MG63 (cell line): Measurements from ENCODE around the gene SHOC2. TPM values are rescaled to one million over a fixed set of nuclear protein-coding genes. Genes with fewer than 3 reads are reported as not detected.

ENCODE experiments used
- DNase-seq: peaks from one replicate; pipeline ENCODE4 v3.0.0-alpha.2; 2020
- H3K27me3 ChIP-seq: fragments of 250-450 bp; sonication (Bioruptor Pico); 2 replicates; pipeline ENCODE4 v1.5.1; 2020; ENCODE audit warnings: mild to moderate bottlenecking, moderate library complexity
- H3K36me3 ChIP-seq: fragments of 250-450 bp; sonication (Bioruptor Pico); 2 replicates; pipeline ENCODE4 v1.5.1; 2020; ENCODE audit warnings: mild to moderate bottlenecking, moderate library complexity
- H3K4me3 ChIP-seq: fragments of 250-450 bp; sonication (Bioruptor Pico); 2 replicates; pipeline ENCODE4 v1.5.1; 2020; ENCODE audit warnings: mild to moderate bottlenecking, moderate library complexity
- H3K9me3 ChIP-seq: fragments of 250-450 bp; sonication (Bioruptor Pico); 2 replicates; pipeline ENCODE4 v1.5.1; 2020; ENCODE audit warnings: mild to moderate bottlenecking, moderate library complexity
- total RNA-seq: library from RNA; depleted of rRNA; stranded (reverse); fragments of >200 nt; shearing (Covaris generic); gene quantifications from 2 replicates; pipeline ENCODE4 v1.2.3, GENCODE V29; 2014; ENCODE audit warnings: low replicate concordance

SHOC2 gene
- total RNA-seq, 1 experiment from 2014 or later = 11.1 TPM

DNA sequence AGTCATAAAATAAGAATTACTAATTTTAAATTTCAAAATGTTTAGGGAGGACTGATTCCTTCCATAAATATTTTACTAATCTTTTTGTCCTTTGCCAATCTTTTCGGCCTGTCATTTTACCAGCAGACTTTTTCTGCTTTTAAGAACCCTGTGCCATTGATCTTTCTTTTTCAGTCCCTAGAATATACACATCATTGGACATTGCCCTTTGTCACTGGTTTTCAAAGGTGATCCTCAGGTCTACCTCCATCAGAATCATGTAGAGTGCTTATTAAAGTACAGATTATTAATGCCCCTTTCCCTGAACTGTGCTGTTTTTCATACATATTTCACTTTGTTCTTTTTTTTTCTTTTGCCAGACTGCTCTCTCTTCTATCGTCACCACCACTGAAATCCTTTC, 43.8 kb downstream of the SHOC2 start:
- Histone ChIP-seq H3K9me3 (no peaks in the 10 kb centered on the region), H3K36me3 (peaks cover 2% of the 10 kb centered on the region; the same call in 1 of the 2 replicates), H3K27me3 (no peaks in the 10 kb centered on the region), H3K4me3 (no peak overlapping the region)
- DNase-seq = no peak

DNA sequence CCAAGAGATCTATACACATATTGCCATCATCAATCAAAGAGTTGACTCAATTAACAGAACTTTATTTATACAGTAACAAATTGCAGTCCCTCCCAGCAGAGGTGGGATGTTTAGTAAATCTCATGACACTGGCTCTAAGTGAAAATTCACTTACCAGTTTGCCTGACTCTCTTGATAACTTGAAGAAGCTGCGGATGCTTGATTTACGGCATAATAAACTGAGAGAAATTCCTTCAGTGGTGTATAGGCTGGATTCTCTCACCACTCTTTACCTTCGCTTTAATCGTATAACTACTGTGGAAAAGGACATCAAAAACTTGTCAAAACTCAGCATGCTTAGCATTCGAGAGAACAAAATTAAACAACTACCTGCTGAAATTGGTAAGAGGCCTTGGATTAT, 45.3 kb downstream of the SHOC2 start:
- Histone ChIP-seq H3K27me3 (no peaks in the 10 kb centered on the region), H3K36me3 (peaks cover 2% of the 10 kb centered on the region; the same call in 1 of the 2 replicates), H3K9me3 (no peaks in the 10 kb centered on the region), H3K4me3 (no peak overlapping the region)
- DNase-seq = no peak

GRCh38 chr10:110965216-110965615, 45.8 kb downstream of the SHOC2 start:
- no peaks in the 10 kb centered on the region for H3K27me3 ChIP-seq

DNA sequence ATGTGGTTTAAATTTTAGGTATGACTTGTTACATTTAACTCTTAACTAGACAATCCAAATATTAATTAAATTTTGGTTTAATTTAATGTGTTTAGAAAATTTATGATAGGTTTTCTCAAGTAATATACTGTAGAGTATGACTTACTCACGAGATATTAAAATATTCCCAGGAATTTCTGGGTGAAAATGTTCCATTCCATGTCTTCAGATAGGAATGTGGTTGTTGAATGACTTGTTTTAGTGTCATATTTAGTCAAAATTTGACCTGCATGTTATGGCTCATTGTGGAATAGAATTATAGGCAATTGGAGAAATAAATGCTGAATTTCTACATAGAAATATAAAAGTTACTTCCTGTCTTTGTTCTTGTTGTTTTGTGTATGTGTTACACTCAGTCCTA, 46.7 kb downstream of the SHOC2 start:
- DNase-seq = no peak
- Histone ChIP-seq H3K9me3 (no peaks in the 10 kb centered on the region), H3K27me3 (no peaks in the 10 kb centered on the region), H3K36me3 (peaks cover 2% of the 10 kb centered on the region; the same call in 1 of the 2 replicates), H3K4me3 (no peak overlapping the region)

More at GRCh38 chr10:110965216-110965615, 45.8 kb downstream of the SHOC2 start:
- H3K9me3 ChIP-seq = no peaks in the 10 kb centered on the region
- no peak for DNase-seq
- H3K4me3 ChIP-seq = no peak overlapping the region
- H3K36me3 ChIP-seq = peaks cover 2% of the 10 kb centered on the region; the same call in 1 of the 2 replicates

GRCh38 chr10:110967009-110967630, 47.7 kb downstream of the SHOC2 start:
- no peaks in the 10 kb centered on the region for H3K9me3 ChIP-seq
- no peaks in the 10 kb centered on the region for H3K27me3 ChIP-seq
- no peak for DNase-seq
- peaks cover 2% of the 10 kb centered on the region; the same call in 1 of the 2 replicates for H3K36me3 ChIP-seq
- H3K4me3 ChIP-seq = no peak overlapping the region

DNA sequence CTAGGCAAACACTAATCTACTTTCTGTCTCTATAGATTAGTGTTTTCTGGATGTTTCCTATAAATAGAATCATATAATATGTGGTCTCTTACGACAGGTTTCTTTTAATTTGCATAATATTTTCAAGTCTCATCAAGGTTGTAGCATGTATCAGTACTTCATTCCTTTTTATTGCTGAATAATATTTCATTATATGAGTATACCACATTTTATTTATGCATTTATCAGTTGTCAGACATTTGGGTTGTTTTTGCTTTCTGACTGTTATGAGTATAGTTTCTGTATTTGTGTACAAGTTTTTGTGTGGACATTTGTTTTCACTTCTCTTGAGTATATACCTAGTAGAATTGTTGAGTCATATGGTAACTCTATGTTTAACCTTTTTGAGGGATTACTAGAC, 48.2 kb downstream of the SHOC2 start:
- DNase-seq = no peak
- no peaks in the 10 kb centered on the region for H3K9me3 ChIP-seq
- no peak overlapping the region for H3K4me3 ChIP-seq
- H3K27me3 ChIP-seq = no peaks in the 10 kb centered on the region
- peaks cover 2% of the 10 kb centered on the region; the same call in 1 of the 2 replicates for H3K36me3 ChIP-seq

- Histone ChIP-seq H3K4me3 (no peak overlapping the region), H3K27me3 (no peaks in the 10 kb centered on the region), H3K9me3 (no peaks in the 10 kb centered on the region), H3K36me3 (peaks cover 2% of the 10 kb centered on the region; the same call in 1 of the 2 replicates)
- DNase-seq = no peak
Measured at GRCh38 chr10:110969183-110969582, 49.8 kb downstream of the SHOC2 start.

DNA sequence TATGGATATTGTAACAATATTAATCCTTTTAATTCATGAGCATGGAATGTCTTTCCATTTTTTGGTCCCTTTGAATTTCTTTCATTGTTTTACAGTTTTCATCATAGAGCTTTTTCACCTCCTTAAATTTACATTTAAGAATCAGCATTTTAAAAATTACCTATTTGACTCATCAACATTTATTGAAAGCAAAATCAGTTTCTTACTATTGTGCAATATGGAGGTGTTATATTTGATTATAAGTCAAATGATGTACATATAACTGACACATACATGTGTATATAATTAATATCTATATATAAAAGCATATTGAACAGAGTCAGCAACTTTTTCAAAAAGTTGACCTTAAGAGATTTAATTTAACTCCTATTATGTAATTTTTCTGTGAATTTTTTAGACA, 52.2 kb downstream of the SHOC2 start:
- H3K4me3 ChIP-seq = no peak overlapping the region
- H3K27me3 ChIP-seq = no peaks in the 10 kb centered on the region
- H3K9me3 ChIP-seq = no peaks in the 10 kb centered on the region
- peaks cover 1% of the 10 kb centered on the region; the same call in 1 of the 2 replicates for H3K36me3 ChIP-seq
- DNase-seq = no peak

DNA sequence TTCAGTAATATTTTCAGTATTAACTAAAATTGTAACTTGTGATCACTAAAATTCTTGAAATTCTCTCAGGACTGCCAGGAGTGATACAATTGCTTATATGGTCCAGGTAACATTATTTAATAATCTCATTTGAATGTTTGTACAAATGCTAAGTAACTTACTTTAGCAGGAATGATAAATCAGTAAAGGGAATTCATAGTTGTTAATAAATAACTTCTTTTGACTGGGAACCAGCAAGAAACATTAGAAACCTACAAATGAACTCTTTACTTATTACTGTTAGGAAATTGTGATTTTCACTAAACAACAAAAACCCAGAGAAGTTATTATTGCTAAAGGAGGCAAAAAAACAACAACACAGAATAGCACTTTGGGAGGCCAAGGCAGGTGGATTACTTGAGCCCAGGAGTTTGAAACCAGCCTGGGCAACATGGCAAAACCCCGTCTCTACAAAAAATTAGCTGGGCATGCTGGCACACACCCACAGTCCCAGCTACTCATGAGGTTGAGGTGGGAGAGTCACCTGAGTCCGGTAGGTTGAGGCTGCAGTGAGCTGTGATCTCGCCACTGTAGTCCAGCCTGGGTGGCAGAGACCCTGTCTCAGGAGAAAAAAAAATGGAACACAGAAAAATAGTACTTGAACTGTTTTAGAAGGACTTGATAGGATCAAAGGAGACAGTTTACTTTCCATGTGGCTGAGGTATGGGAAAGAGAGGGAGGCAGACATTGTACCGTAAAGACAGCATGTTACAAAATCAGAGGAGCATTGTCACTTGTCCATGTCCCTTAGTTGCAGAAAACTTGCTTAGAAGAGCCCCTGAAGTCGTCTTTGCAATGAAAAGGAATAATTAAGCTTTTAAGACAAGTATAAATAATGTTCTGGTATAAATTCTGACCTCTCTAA, 53.1 kb downstream of the SHOC2 start:
- Histone ChIP-seq H3K27me3 (no peaks in the 10 kb centered on the region), H3K36me3 (no peaks in the 10 kb centered on the region; the same call in 1 of the 2 replicates), H3K9me3 (no peaks in the 10 kb centered on the region), H3K4me3 (no peak overlapping the region)
- no peak for DNase-seq

- H3K9me3 ChIP-seq = no peaks in the 10 kb centered on the region
- H3K36me3 ChIP-seq = no peaks in the 10 kb centered on the region
- no peak overlapping the region for H3K4me3 ChIP-seq
- DNase-seq = no peak
- no peaks in the 10 kb centered on the region for H3K27me3 ChIP-seq
Measured at GRCh38 chr10:110973400-110973799, 54.0 kb downstream of the SHOC2 start.

GRCh38 chr10:110976577-110976976, 57.2 kb downstream of the SHOC2 start:
- Histone ChIP-seq H3K9me3 (no peaks in the 10 kb centered on the region), H3K4me3 (no peak overlapping the region), H3K27me3 (no peaks in the 10 kb centered on the region), H3K36me3 (no peaks in the 10 kb centered on the region; the same call in 1 of the 2 replicates)
- DNase-seq = no peak

- H3K36me3 ChIP-seq = no peaks in the 10 kb centered on the region; the same call in 1 of the 2 replicates
- no peak overlapping the region for H3K4me3 ChIP-seq
- no peak for DNase-seq
- no peaks in the 10 kb centered on the region for H3K9me3 ChIP-seq
- no peaks in the 10 kb centered on the region for H3K27me3 ChIP-seq
Measured at GRCh38 chr10:110977662-110978061, 58.3 kb downstream of the SHOC2 start.

GRCh38 chr10:110978204-110978603, 58.8 kb downstream of the SHOC2 start:
- DNase-seq = no peak
- no peaks in the 10 kb centered on the region for H3K27me3 ChIP-seq
- H3K9me3 ChIP-seq = no peaks in the 10 kb centered on the region
- no peak overlapping the region for H3K4me3 ChIP-seq
- H3K36me3 ChIP-seq = no peaks in the 10 kb centered on the region; the same call in 1 of the 2 replicates

DNA sequence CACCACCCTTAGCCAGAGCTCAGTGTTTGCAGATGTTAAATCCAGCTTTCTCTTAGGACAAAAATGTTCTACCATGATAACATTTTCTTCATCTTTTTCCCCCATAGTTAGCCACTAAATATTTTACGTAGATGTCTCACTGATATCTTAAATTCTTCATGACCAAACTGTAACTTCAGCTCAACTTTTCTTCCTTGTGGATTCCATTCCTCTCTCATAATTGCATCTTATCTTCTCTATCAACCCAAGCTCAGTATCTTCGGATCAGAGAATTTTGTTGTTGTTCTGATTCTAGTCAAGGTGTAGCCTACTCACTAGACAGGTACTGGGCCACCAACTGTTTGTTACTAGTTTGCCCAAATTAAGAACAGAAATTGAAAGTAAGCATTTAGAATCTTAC, 60.2 kb downstream of the SHOC2 start:
- Histone ChIP-seq H3K4me3 (no peak overlapping the region), H3K9me3 (no peaks in the 10 kb centered on the region), H3K36me3 (no peaks in the 10 kb centered on the region; the same call in 1 of the 2 replicates), H3K27me3 (no peaks in the 10 kb centered on the region)
- no peak for DNase-seq

- no peaks in the 10 kb centered on the region; the same call in 1 of the 2 replicates for H3K36me3 ChIP-seq
- no peak overlapping the region for H3K4me3 ChIP-seq
Measured at GRCh38 chr10:110980807-110981206, 61.4 kb downstream of the SHOC2 start.

GRCh38 chr10:110983466-110983865, 64.1 kb downstream of the SHOC2 start:
- no peak for DNase-seq
- Histone ChIP-seq H3K9me3 (no peaks in the 10 kb centered on the region), H3K27me3 (no peaks in the 10 kb centered on the region), H3K4me3 (no peak overlapping the region), H3K36me3 (peaks cover 8% of the 10 kb centered on the region)

More at GRCh38 chr10:110980807-110981206, 61.4 kb downstream of the SHOC2 start:
- no peaks in the 10 kb centered on the region for H3K9me3 ChIP-seq
- no peak for DNase-seq
- H3K27me3 ChIP-seq = no peaks in the 10 kb centered on the region

GRCh38 chr10:110985497-110986275, 66.3 kb downstream of the SHOC2 start:
- DNase-seq = no peak
- Histone ChIP-seq H3K9me3 (no peaks in the 10 kb centered on the region), H3K36me3 (peaks cover 8% of the 10 kb centered on the region), H3K4me3 (no peak overlapping the region), H3K27me3 (no peaks in the 10 kb centered on the region)
